GM12878 (cell line): ENCODE data around the gene TMPRSS3. TPM values are rescaled to one million over a fixed set of nuclear protein-coding genes. Genes with fewer than 3 reads are reported as not detected.

Experiments
- ATAC-seq: fragments of 200-7000 bp; cut with Tn5 transposase; 3 replicates; pipeline ENCODE4 v1.9.1; 2020; ENCODE audit warnings: mild to moderate bottlenecking, moderate library complexity
- BruUV-seq: library from RNA; stranded (reverse); fragments of 400-500 nt; replicated peaks from 2 replicates; lab custom pipeline; 2021; lab: Mats Ljungman, UMichigan
- CTCF ChIA-PET: fragments of 300-600 bp; sonication (Branson Sonifier 250); formaldehyde crosslinking; extraction: SDS; loops from one replicate; lab custom pipeline; 2021; ENCODE audit warnings: inconsistent platforms; lab: Yijun Ruan, JAX
- POLR2A ChIA-PET: fragments of 350-600 bp; formaldehyde crosslinking; extraction: SDS; loops from one replicate; lab custom pipeline; 2021; ENCODE audit warnings: inconsistent platforms; lab: Charles Lee
- RAD21 ChIA-PET: fragments of 300-600 bp; sonication (Branson Sonifier 250); formaldehyde crosslinking; loops from one replicate; lab custom pipeline; 2023; ENCODE audit warnings: antibody characterized with exemption; ENCODE audit not compliant: unreplicated experiment; lab: Charles Lee
- SMC1A ChIA-PET: fragments of 300-600 bp; sonication (Branson Sonifier 250); formaldehyde crosslinking; loops from one replicate; lab custom pipeline; 2023; ENCODE audit not compliant: unreplicated experiment, uncharacterized antibody; lab: Charles Lee
- DNase-seq: peaks from one replicate; pipeline ENCODE4 v3.0.0-alpha.2; 2011; ENCODE audit warnings: low read depth, low spot score
- FAIRE-seq: peaks from 3 replicates; lab custom pipeline; 2011; peaks lifted over from hg19 to GRCh38; lab: Jason Lieb, UNC
- H2AFZ ChIP-seq: 2 replicates; pipeline ENCODE4 v1.6.0; 2011; ENCODE audit warnings: low read depth, low read length, control low read depth; ENCODE audit not compliant: control insufficient read depth
- H3K27ac ChIP-seq: 2 replicates; pipeline ENCODE4 v1.5.1; 2011; ENCODE audit warnings: control low read depth; ENCODE audit not compliant: control insufficient read depth, insufficient read depth
- H3K27me3 ChIP-seq, 2 experiments: replicated peaks in 1 of 2; 2 replicates each; pipeline versions ENCODE4 v1.6.0 to v1.6.1; 2011; ENCODE audit warnings: low read length in 1 of 2; ENCODE audit not compliant: control insufficient read depth in 2 of 2, insufficient read depth in 2 of 2
- H3K36me3 ChIP-seq, 2 experiments: 2 replicates each; pipeline ENCODE4 v1.5.1; 2011; ENCODE audit warnings: low read length in 1 of 2; ENCODE audit not compliant: control insufficient read depth in 2 of 2, insufficient read depth in 2 of 2
- H3K4me1 ChIP-seq: 2 replicates; pipeline ENCODE4 v1.6.1; 2011; ENCODE audit warnings: mild to moderate bottlenecking, low read length, moderate library complexity, mixed read lengths; ENCODE audit not compliant: control insufficient read depth, insufficient read depth
- H3K4me2 ChIP-seq: 2 replicates; pipeline ENCODE4 v1.6.0; 2011; ENCODE audit warnings: control low read depth; ENCODE audit not compliant: control insufficient read depth, insufficient read depth
- H3K4me3 ChIP-seq: fragments of 200-600 bp; sonication (generic); 2 replicates; pipeline ENCODE4 v1.5.1; 2016
- H3K79me2 ChIP-seq: 2 replicates; pipeline ENCODE4 v1.6.0; 2011; ENCODE audit warnings: low read length; ENCODE audit not compliant: control insufficient read depth, insufficient read depth
- H3K9ac ChIP-seq: 2 replicates; pipeline ENCODE4 v1.8.0; 2011; ENCODE audit warnings: low read length, control low read depth, mixed read lengths; ENCODE audit not compliant: control insufficient read depth, insufficient read depth
- H3K9me3 ChIP-seq: replicated peaks from 3 replicates; pipeline ENCODE4 v1.5.1; 2011; ENCODE audit warnings: mild to moderate bottlenecking, low read length; ENCODE audit not compliant: control insufficient read depth, insufficient read depth
- H4K20me1 ChIP-seq: 2 replicates; pipeline ENCODE4 v1.6.0; 2011; ENCODE audit not compliant: control insufficient read depth, insufficient read depth
- ATF2 ChIP-seq: IDR thresholded peaks from 2 replicates; pipeline ENCODE4 v1.6.1; 2012; ENCODE audit warnings: low read length, inconsistent platforms
- CBFB ChIP-seq: IDR thresholded peaks from 2 replicates; pipeline ENCODE4 v1.6.1; 2016; ENCODE audit warnings: antibody characterized with exemption, low read depth
- GATAD2B ChIP-seq: fragments of 450-650 bp; conservative IDR thresholded peaks from 2 replicates; pipeline ENCODE4 v1.6.1; 2017; ENCODE audit warnings: low read depth, mild to moderate bottlenecking, moderate library complexity
- IKZF2 ChIP-seq, 2 experiments: fragments of 450-650 bp; IDR thresholded peaks; 2 replicates each; pipeline ENCODE4 v1.6.1; 2017; ENCODE audit warnings: mild to moderate bottlenecking in 2 of 2, moderate library complexity in 2 of 2
- MLLT1 ChIP-seq: fragments of 450-650 bp; IDR thresholded peaks from 2 replicates; pipeline ENCODE4 v1.6.1; 2016; ENCODE audit warnings: mild to moderate bottlenecking
- NBN ChIP-seq: fragments of 450-650 bp; IDR thresholded peaks from 2 replicates; pipeline ENCODE4 v1.6.1; 2016
- PAX5 ChIP-seq: IDR thresholded peaks from 2 replicates; pipeline ENCODE4 v1.6.1; 2011; ENCODE audit warnings: low read depth, low read length, borderline replicate concordance
- RB1 ChIP-seq: fragments of 450-650 bp; formaldehyde crosslinking; IDR thresholded peaks from 2 replicates; pipeline ENCODE4 v1.6.1; 2017; ENCODE audit warnings: mild to moderate bottlenecking, borderline replicate concordance
- RELB ChIP-seq: fragments of 450-650 bp; IDR thresholded peaks from 2 replicates; pipeline ENCODE4 v1.6.1; 2017; ENCODE audit warnings: low read depth, mild to moderate bottlenecking, moderate library complexity
- STAT1 ChIP-seq: fragments of 450-650 bp; conservative IDR thresholded peaks from 2 replicates; pipeline ENCODE4 v1.6.1; 2014; ENCODE audit warnings: antibody characterized with exemption, mild to moderate bottlenecking
- STAT3 ChIP-seq: IDR thresholded peaks from 2 replicates; pipeline ENCODE4 v1.6.1; 2011; ENCODE audit warnings: low read depth, low read length, improper control_type of control experiment
- ZNF217 ChIP-seq: fragments of 450-650 bp; IDR thresholded peaks from 2 replicates; pipeline ENCODE4 v1.6.1; 2017; ENCODE audit warnings: antibody characterized with exemption, mild to moderate bottlenecking
- ZNF592 ChIP-seq: fragments of 450-650 bp; IDR thresholded peaks from 2 replicates; pipeline ENCODE4 v1.6.1; 2017; ENCODE audit warnings: mild to moderate bottlenecking, moderate library complexity
- WGBS: methylation state at CpG from one replicate; pipeline ENCODE4 v1.1.6; 2016; ENCODE audit warnings: low lambda C conversion rate; ENCODE audit not compliant: insufficient replicate concordance, insufficient coverage; ENCODE audit errors: missing lambda C conversion rate; 5-methylcytosine and 5-hydroxymethylcytosine counted together
- in situ Hi-C: fragments of 300-500 bp; cut with MboI; formaldehyde crosslinking; loops from 9 replicates; pipeline ENCODE4 v1.14.3; 2018; ENCODE audit warnings: mixed read lengths
- intact Hi-C: fragments of 100-400 bp; cut with micrococcal nuclease; formaldehyde crosslinking; loops from one replicate; pipeline ENCODE4 v1.14.2; 2022; ENCODE audit not compliant: unreplicated experiment
- polyA plus RNA-seq, 11 experiments: library from polyadenylated mRNA; depleted of rRNA in 4 of 11; unstranded in 6 of 11; stranded (reverse) in 5 of 11; fragments of >200 nt; fragmentation: Nextera tagmentation in 4 of 11; fragmentation: Illumina TruSeq in 1 of 11; extraction: Ambion mirVana in 4 of 11; extraction: Trizol in 1 of 11; gene quantifications; 1 replicate in 1 of 11; 2 replicates in 10 of 11; pipeline versions ENCODE4 v1.2.1 to v1.2.3, GENCODE V29; 2011 to 2016; ENCODE audit warnings: inconsistent platforms in 2 of 11, missing spikeins in 2 of 11, low read depth in 1 of 11
- total RNA-seq, 4 experiments: library from RNA; depleted of rRNA in 3 of 4; stranded (reverse); fragments of >200 nt in 3 of 4; fragmentation: Illumina TruSeq in 1 of 4; extraction: Trizol in 1 of 4; gene quantifications; 2 replicates each; pipeline versions ENCODE4 v1.2.1 to v1.2.3, GENCODE V29; 2013 to 2021

TMPRSS3 gene
- total and polyA plus RNA-seq, 10 of the 15 experiments (the other 5 are each of a cell fraction or from before 2014, with no cell fraction given) = 0.51 to 1.5 (median 0.82) TPM; not detected in 1

GRCh38 chr21:42414928-42415769 lies 19.3 kb upstream of the TMPRSS3 start:
- ChIA-PET POLR2A (interaction anchor here (0.6 to 5.4 kb wide), 7 partner anchors 9 to 63 kb away, joined by 3 to 34 read pairs (median 8); partner anchors contain the start of gene UBASH3A), CTCF (interaction anchor here (1.0 to 2.4 kb wide), 6 partner anchors 9 to 123 kb away, joined by 3 to 16 read pairs (median 4); partner anchors contain the start of gene UBASH3A)
- peaks cover 47% of the 10 kb centered on the region for H3K4me1 ChIP-seq
- TF ChIP-seq ZNF217 (0 out of 2 replicates have a peak, but pooled peaks have one; percentile 33), STAT1 (0 out of 2 replicates have a peak, but pooled peaks have one; percentile 29), NBN (peak; percentile 99), RB1 (peak; percentile 32; the same call in 1 of the 2 replicates), ATF2 (no peak), STAT3 (0 out of 2 replicates have a peak, but pooled peaks have one; percentile 41), GATAD2B (peak; percentile 99), RELB (peak; percentile 99), IKZF2 (IDR thresholded peaks at IDR 0.05) (peak; percentile 99), MLLT1 (peak; percentile 49), PAX5 (peak; percentile 91), ZNF592 (peak; percentile 88), CBFB (peak; percentile 76; the same call in 1 of the 2 replicates)

More at GRCh38 chr21:42414928-42415769, 19.3 kb upstream of the TMPRSS3 start:
- Histone ChIP-seq H3K4me2 (peak overlapping the region; percentile 78), H3K79me2 (no peaks in the 10 kb centered on the region), H3K9ac (peak overlapping the region; percentile 66), H3K27ac (peak overlapping the region; percentile 95), H3K27me3 (no peaks in the 10 kb centered on the region), H3K4me3 (0 out of 2 replicates have a peak overlapping the region, but pooled peaks have one; percentile 13), H4K20me1 (no peaks in the 10 kb centered on the region), H2AFZ (peak overlapping the region; percentile 55), H3K9me3 (peaks cover 8% of the 10 kb centered on the region; the same call in 2 of the 3 replicates), H3K36me3 (no peaks in the 10 kb centered on the region)
- WGBS = 3% methylated on average over 27 of the region's 27 CpGs
- FAIRE-seq (peak; percentile 54), DNase-seq (peak; percentile 97), ATAC-seq (peak; percentile 88)
- ChIA-PET SMC1A (interaction anchor here (1.5 to 6.1 kb wide), 7 partner anchors 10 to 122 kb away, joined by 3 to 49 read pairs (median 10); partner anchors contain the start of gene UBASH3A), RAD21 (interaction anchor here (0.9 to 4.2 kb wide), 12 partner anchors 8 to 129 kb away, joined by 3 to 32 read pairs (median 5); partner anchors contain the start of gene UBASH3A)
- TSS peak; percentile 89 for BruUV-seq
- intact Hi-C loops (loop anchor here (1.0 kb wide), 3 partner anchors 8 to 25 kb away; no protein-coding TSS in a partner anchor), in situ Hi-C loops (no loop called here)
